MM.1S (cell line): ENCODE results near the gene SERTAD2.

ENCODE experiments used
- DNase-seq: peaks from one replicate; pipeline ENCODE4 v3.0.0-alpha.2; 2015
- H2AFZ ChIP-seq: fragments of 300-600 bp; sonication (generic); 2 replicates; pipeline ENCODE4 v1.6.0; 2016; ENCODE audit warnings: antibody characterized with exemption, low read length
- H3F3A ChIP-seq: fragments of 300-600 bp; sonication (generic); 2 replicates; pipeline ENCODE4 v1.6.1; 2016; ENCODE audit warnings: mild to moderate bottlenecking, antibody characterized with exemption, low read length, moderate library complexity, mixed read lengths; ENCODE audit not compliant: insufficient read depth
- H3K27ac ChIP-seq: fragments of 300-600 bp; sonication (generic); 2 replicates; pipeline ENCODE4 v1.5.1; 2016; ENCODE audit warnings: mild to moderate bottlenecking, low read length
- H3K27me3 ChIP-seq: fragments of 300-600 bp; sonication (generic); replicated peaks from 2 replicates; pipeline ENCODE4 v1.6.0; 2016; ENCODE audit warnings: low read length; ENCODE audit not compliant: insufficient read depth
- H3K36me3 ChIP-seq: fragments of 300-600 bp; sonication (generic); replicated peaks from 2 replicates; pipeline ENCODE4 v1.6.1; 2016; ENCODE audit warnings: mild to moderate bottlenecking, low read length, mixed read lengths; ENCODE audit not compliant: insufficient read depth
- H3K4me1 ChIP-seq: fragments of 300-600 bp; sonication (generic); 2 replicates; pipeline ENCODE4 v1.6.1; 2016; ENCODE audit warnings: low read length, mixed read lengths
- H3K4me2 ChIP-seq: fragments of 300-600 bp; sonication (generic); 2 replicates; pipeline ENCODE4 v1.6.0; 2016; ENCODE audit warnings: low read depth, low read length
- H3K4me3 ChIP-seq: fragments of 300-600 bp; sonication (generic); 2 replicates; pipeline ENCODE4 v1.5.1; 2016; ENCODE audit warnings: low read length, mixed read lengths
- H3K79me2 ChIP-seq: fragments of 300-600 bp; sonication (generic); 2 replicates; pipeline ENCODE4 v1.6.1; 2016; ENCODE audit warnings: mixed run types, low read length, mixed read lengths
- H3K9ac ChIP-seq: fragments of 300-600 bp; sonication (generic); 2 replicates; pipeline ENCODE4 v1.6.1; 2016; ENCODE audit warnings: low read length, mixed read lengths
- H3K9me2 ChIP-seq: fragments of 300-600 bp; sonication (generic); replicated peaks from 2 replicates; pipeline ENCODE4 v1.6.1; 2016; ENCODE audit warnings: mild to moderate bottlenecking, low read length, mixed read lengths; ENCODE audit not compliant: insufficient read depth
- H3K9me3 ChIP-seq: fragments of 300-600 bp; sonication (generic); replicated peaks from 2 replicates; pipeline ENCODE4 v1.6.1; 2016; ENCODE audit warnings: mild to moderate bottlenecking, low read length, mixed read lengths; ENCODE audit not compliant: insufficient read depth
- H4K20me1 ChIP-seq: fragments of 300-600 bp; sonication (generic); 2 replicates; pipeline ENCODE4 v1.6.1; 2016; ENCODE audit warnings: mild to moderate bottlenecking, low read length, moderate library complexity, mixed read lengths; ENCODE audit not compliant: insufficient read depth
- EZH2 ChIP-seq: fragments of 300-600 bp; sonication (generic); optimal IDR thresholded peaks from 2 replicates; pipeline ENCODE3; 2017; ENCODE audit warnings: low read depth, mild to moderate bottlenecking, antibody characterized with exemption, low read length, mixed read lengths
- EZH2phosphoT487 ChIP-seq: fragments of 300-600 bp; sonication (generic); IDR thresholded peaks from 2 replicates; pipeline ENCODE4 v1.6.1; 2018; ENCODE audit warnings: antibody characterized with exemption, low read length
- TF ChIP-seq, protein P1 (sequence below): fragments of 300-600 bp; sonication (generic); IDR thresholded peaks from 2 replicates; pipeline ENCODE4 v1.5.1; 2016; ENCODE audit warnings: antibody characterized with exemption, low read length, mixed read lengths

SERTAD2 gene

DNA sequence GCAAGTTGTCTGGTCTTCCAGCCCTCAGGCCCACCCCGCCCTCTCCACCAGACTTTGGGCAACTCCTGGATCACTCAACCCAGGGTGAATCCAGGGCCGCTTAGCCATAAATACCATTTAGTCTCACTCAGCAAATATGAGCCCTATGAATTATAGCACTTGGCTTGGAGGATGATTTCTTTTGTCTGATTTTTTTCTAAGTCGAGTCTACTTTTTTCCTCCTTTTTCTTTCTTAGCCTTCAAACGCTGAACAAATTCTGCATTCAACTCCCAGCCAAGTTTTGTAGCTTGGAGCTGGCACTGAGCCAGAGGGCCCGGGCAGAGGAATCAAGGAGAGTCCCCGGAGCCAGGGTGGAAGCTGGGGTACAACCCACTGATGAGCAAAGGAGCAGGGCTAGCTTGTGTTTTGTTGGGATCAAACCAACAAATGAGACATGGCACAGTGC, 48.7 kb downstream of the SERTAD2 start:
- no peak overlapping the region for H3K4me2 ChIP-seq
- DNase-seq: no peak

DNA sequence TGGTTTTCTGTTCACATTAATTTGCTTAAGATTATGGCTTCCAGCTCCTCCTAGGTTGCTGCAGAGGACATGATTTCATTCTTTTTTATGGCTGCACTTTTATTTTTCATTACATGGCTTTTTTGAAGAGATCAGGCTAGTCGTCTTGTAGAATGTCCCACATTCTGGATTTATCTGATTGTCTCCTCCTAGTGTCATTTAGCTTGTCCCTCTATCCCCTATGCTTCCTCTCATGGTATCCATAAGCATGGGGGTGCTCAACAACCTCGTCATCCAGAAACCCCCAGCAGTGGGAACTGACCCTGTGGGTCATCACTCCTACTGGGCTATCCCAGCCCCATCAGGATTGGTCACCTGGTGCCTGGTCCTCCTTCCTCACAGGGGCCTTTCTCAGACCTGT, 49.6 kb downstream of the SERTAD2 start:
- no peak overlapping the region for H3K4me2 ChIP-seq
- TF ChIP-seq EZH2 (no peak), EZH2phosphoT487 (no peak)
- TF ChIP-seq, protein P1, sequence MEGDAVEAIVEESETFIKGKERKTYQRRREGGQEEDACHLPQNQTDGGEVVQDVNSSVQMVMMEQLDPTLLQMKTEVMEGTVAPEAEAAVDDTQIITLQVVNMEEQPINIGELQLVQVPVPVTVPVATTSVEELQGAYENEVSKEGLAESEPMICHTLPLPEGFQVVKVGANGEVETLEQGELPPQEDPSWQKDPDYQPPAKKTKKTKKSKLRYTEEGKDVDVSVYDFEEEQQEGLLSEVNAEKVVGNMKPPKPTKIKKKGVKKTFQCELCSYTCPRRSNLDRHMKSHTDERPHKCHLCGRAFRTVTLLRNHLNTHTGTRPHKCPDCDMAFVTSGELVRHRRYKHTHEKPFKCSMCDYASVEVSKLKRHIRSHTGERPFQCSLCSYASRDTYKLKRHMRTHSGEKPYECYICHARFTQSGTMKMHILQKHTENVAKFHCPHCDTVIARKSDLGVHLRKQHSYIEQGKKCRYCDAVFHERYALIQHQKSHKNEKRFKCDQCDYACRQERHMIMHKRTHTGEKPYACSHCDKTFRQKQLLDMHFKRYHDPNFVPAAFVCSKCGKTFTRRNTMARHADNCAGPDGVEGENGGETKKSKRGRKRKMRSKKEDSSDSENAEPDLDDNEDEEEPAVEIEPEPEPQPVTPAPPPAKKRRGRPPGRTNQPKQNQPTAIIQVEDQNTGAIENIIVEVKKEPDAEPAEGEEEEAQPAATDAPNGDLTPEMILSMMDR: no peak
- H2AFZ ChIP-seq: no peak overlapping the region
- no peaks in the 10 kb centered on the region for H4K20me1 ChIP-seq
- H3K4me3 ChIP-seq: no peak overlapping the region
- no peaks in the 10 kb centered on the region for H3K36me3 ChIP-seq
- H3K27me3 ChIP-seq: no peaks in the 10 kb centered on the region
- no peaks in the 10 kb centered on the region for H3K79me2 ChIP-seq
- no peak for DNase-seq
- H3K9me3 ChIP-seq: no peaks in the 10 kb centered on the region
- H3K4me1 ChIP-seq: peaks cover 34% of the 10 kb centered on the region
- H3F3A ChIP-seq: peaks cover 20% of the 10 kb centered on the region
- no peak overlapping the region for H3K27ac ChIP-seq
- no peaks in the 10 kb centered on the region for H3K9me2 ChIP-seq
- no peak overlapping the region for H3K9ac ChIP-seq

More for the DNA sequence above, 48.7 kb downstream of the SERTAD2 start:
- Histone ChIP-seq H3F3A (peaks cover 20% of the 10 kb centered on the region), H3K27ac (no peak overlapping the region), H3K9me3 (no peaks in the 10 kb centered on the region), H3K9me2 (no peaks in the 10 kb centered on the region), H3K9ac (no peak overlapping the region), H3K4me3 (no peak overlapping the region), H3K79me2 (no peaks in the 10 kb centered on the region), H3K36me3 (no peaks in the 10 kb centered on the region), H4K20me1 (no peaks in the 10 kb centered on the region), H3K4me1 (peaks cover 32% of the 10 kb centered on the region), H2AFZ (no peak overlapping the region), H3K27me3 (no peaks in the 10 kb centered on the region)
- TF ChIP-seq EZH2 (no peak), EZH2phosphoT487 (no peak)
- TF ChIP-seq, protein P1: no peak

DNA sequence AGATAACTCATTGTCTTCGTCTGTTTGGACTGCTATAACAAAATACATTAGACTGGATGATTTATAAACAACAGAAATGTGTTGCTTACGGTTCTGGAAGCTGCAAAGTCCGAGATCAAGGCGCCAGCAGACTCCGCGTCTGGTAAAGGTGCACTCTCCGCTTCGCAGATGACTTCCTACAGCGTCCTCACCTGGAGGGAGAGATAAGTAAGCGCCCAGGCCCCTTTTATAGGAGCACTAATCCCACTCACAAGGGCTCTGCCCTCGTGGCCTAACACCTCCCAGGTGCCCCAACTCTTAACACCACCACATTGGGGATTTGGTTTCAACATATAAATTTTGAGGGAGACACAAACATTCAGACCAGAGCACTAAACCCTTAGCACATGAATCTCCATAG, 51.3 kb downstream of the SERTAD2 start:
- Histone ChIP-seq H4K20me1 (no peaks in the 10 kb centered on the region), H3K4me1 (peaks cover 31% of the 10 kb centered on the region), H3K79me2 (no peaks in the 10 kb centered on the region), H3K9me3 (no peaks in the 10 kb centered on the region), H3K4me3 (no peak overlapping the region), H3K36me3 (no peaks in the 10 kb centered on the region), H3K27ac (peak overlapping the region; percentile 95), H3K9ac (no peak overlapping the region), H3K4me2 (peak overlapping the region; percentile 88; the same call in 1 of the 2 replicates), H3K9me2 (no peaks in the 10 kb centered on the region), H3K27me3 (no peaks in the 10 kb centered on the region), H2AFZ (peak overlapping the region; percentile 79), H3F3A (peaks cover 20% of the 10 kb centered on the region)
- DNase-seq: no peak
- TF ChIP-seq EZH2phosphoT487: no peak
- TF ChIP-seq, protein P1: no peak
- no peak for TF ChIP-seq EZH2
